HCT116 (cell line): ENCODE data around the gene CDK19. TPM values are rescaled to one million over a fixed set of nuclear protein-coding genes. Genes with fewer than 3 reads are reported as not detected.

ENCODE experiments used
- ATAC-seq: fragments of 200-7000 bp; cut with Tn5 transposase; 2 replicates; pipeline ENCODE4 v1.9.1; 2020; ENCODE audit warnings: mild to moderate bottlenecking, moderate library complexity
- BruUV-seq: library from RNA; stranded (reverse); fragments of 400-500 nt; replicated peaks from 2 replicates; lab custom pipeline; 2021; lab: Mats Ljungman, UMichigan
- CTCF ChIA-PET: fragments of 300-600 bp; sonication (Branson Sonifier 250); formaldehyde crosslinking; loops from one replicate; lab custom pipeline; 2021; ENCODE audit warnings: antibody characterized with exemption; lab: Charles Lee
- POLR2A ChIA-PET: fragments of 300-600, 350-600 bp; sonication (Branson Sonifier 250); formaldehyde crosslinking; loops from one replicate; lab custom pipeline; 2021; ENCODE audit warnings: antibody characterized with exemption; lab: Charles Lee
- RAD21 ChIA-PET, 2 experiments: fragments of 300-600 bp; sonication (Branson Sonifier 250); formaldehyde crosslinking; loops; one replicate each; lab custom pipeline; 2023; ENCODE audit warnings: low total read pairs in 2 of 2; ENCODE audit not compliant: uncharacterized antibody in 2 of 2, unreplicated experiment in 2 of 2, low non-redundant PET in 1 of 2; lab: Charles Lee
- DNase-seq: peaks from one replicate; pipeline ENCODE4 v3.0.0-alpha.2; 2010; ENCODE audit warnings: low read depth, low spot score
- H2AFZ ChIP-seq: fragments of 200-600 bp; shearing (Covaris generic), sonication (generic); 2 replicates; pipeline ENCODE4 v1.6.1; 2017; ENCODE audit warnings: low read depth, mixed run types, mixed read lengths, antibody characterized with exemption, low read length; ENCODE audit not compliant: poor library complexity, severe bottlenecking
- H3K27ac ChIP-seq: 2 replicates; pipeline ENCODE4 v1.5.1; 2012; ENCODE audit warnings: low read depth, low read length
- H3K27me3 ChIP-seq: fragments of 200-600 bp; sonication (generic); 2 replicates; pipeline ENCODE4 v1.6.1; 2016; ENCODE audit warnings: mixed run types, low read length, mixed read lengths; ENCODE audit not compliant: insufficient read depth
- H3K36me3 ChIP-seq, 2 experiments: fragments of 200-500 bp in 1 of 2; fragments of 200-600 bp in 1 of 2; sonication (Bioruptor generic) in 1 of 2; sonication (generic) in 1 of 2; 2 replicates each; pipeline versions ENCODE4 v1.5.1 to v1.6.1; 2014 to 2016; ENCODE audit warnings: low read length in 2 of 2, inconsistent platforms in 1 of 2, mixed read lengths in 1 of 2, mixed run types in 1 of 2; ENCODE audit not compliant: insufficient read depth in 2 of 2, control insufficient read depth in 1 of 2
- H3K4me1 ChIP-seq, 2 experiments: fragments of 200-600 bp in 1 of 2; sonication (generic) in 1 of 2; 2 replicates each; pipeline versions ENCODE4 v1.5.1 to v1.6.1; 2012 to 2017; ENCODE audit warnings: low read length in 2 of 2, inconsistent platforms in 1 of 2, mild to moderate bottlenecking in 1 of 2, mixed read lengths in 1 of 2, mixed run types in 1 of 2, moderate library complexity in 1 of 2; ENCODE audit not compliant: insufficient read depth in 2 of 2, control insufficient read depth in 1 of 2
- H3K4me2 ChIP-seq: fragments of 200-600 bp; sonication (generic); 2 replicates; pipeline ENCODE4 v1.6.1; 2017; ENCODE audit warnings: mixed run types, low read length, mixed read lengths
- H3K4me3 ChIP-seq, 2 experiments: fragments of 200-600 bp in 1 of 2; sonication (generic) in 1 of 2; replicated peaks in 1 of 2; 2 replicates each; pipeline ENCODE4 v1.5.1; 2011 to 2016; ENCODE audit warnings: low read length in 2 of 2, control low read depth in 1 of 2, low read depth in 1 of 2, mild to moderate bottlenecking in 1 of 2, mixed read lengths in 1 of 2, mixed run types in 1 of 2
- H3K79me2 ChIP-seq: fragments of 200-600 bp; sonication (generic); 2 replicates; pipeline ENCODE4 v1.6.1; 2017; ENCODE audit warnings: mild to moderate bottlenecking, mixed run types, low read length, moderate library complexity, mixed read lengths; ENCODE audit not compliant: insufficient read depth
- H3K9ac ChIP-seq: fragments of 200-600 bp; sonication (generic); 2 replicates; pipeline ENCODE4 v1.6.1; 2016; ENCODE audit warnings: low read length, mixed read lengths
- H3K9me2 ChIP-seq: fragments of 200-600 bp; sonication (generic), shearing (Covaris generic); 2 replicates; pipeline ENCODE4 v1.6.1; 2017; ENCODE audit warnings: mixed run types, mild to moderate bottlenecking, moderate library complexity; ENCODE audit not compliant: insufficient read depth
- H3K9me3 ChIP-seq, 2 experiments: fragments of 200-500 bp in 1 of 2; fragments of 200-600 bp in 1 of 2; sonication (Bioruptor generic) in 1 of 2; sonication (generic) in 1 of 2; 2 replicates each; pipeline ENCODE4 v1.6.1; 2014 to 2017; ENCODE audit warnings: low read length in 2 of 2, mixed read lengths in 2 of 2, inconsistent platforms in 1 of 2, low read depth in 1 of 2, mild to moderate bottlenecking in 1 of 2, mixed run types in 1 of 2, moderate library complexity in 1 of 2; ENCODE audit not compliant: control insufficient read depth in 1 of 2, insufficient read depth in 1 of 2
- H4K20me1 ChIP-seq: fragments of 200-600 bp; sonication (generic), shearing (Covaris generic); 2 replicates; pipeline ENCODE4 v1.6.1; 2017; ENCODE audit warnings: mixed run types, mild to moderate bottlenecking, moderate library complexity; ENCODE audit not compliant: insufficient read depth
- ATF3 ChIP-seq: IDR thresholded peaks from 2 replicates; pipeline ENCODE4 v1.6.1; 2012
- CBX3 ChIP-seq: IDR thresholded peaks from 2 replicates; pipeline ENCODE4 v1.6.1; 2012; ENCODE audit warnings: low read depth
- CEBPB ChIP-seq: IDR thresholded peaks from 2 replicates; pipeline ENCODE4 v1.6.1; 2012; ENCODE audit warnings: low read depth
- CTCF ChIP-seq, 3 experiments: fragments of 200-600 bp in 1 of 3; sonication (generic) in 1 of 3; IDR thresholded peaks in 2 of 3; conservative IDR thresholded peaks in 1 of 3; 2 replicates each; pipeline ENCODE4 v1.5.1; 2012 to 2017; ENCODE audit warnings: low read depth in 2 of 3, low read length in 2 of 3, antibody characterized with exemption in 1 of 3, borderline replicate concordance in 1 of 3, control low read depth in 1 of 3, mild to moderate bottlenecking in 1 of 3, mixed read lengths in 1 of 3, mixed run types in 1 of 3, moderate library complexity in 1 of 3; ENCODE audit not compliant: insufficient read depth in 1 of 3
- EZH2 ChIP-seq: fragments of 200-600 bp; sonication (generic); IDR thresholded peaks from 2 replicates; pipeline ENCODE4 v1.6.1; 2017; ENCODE audit warnings: antibody characterized with exemption, mixed run types
- EZH2phosphoT487 ChIP-seq: fragments of 200-600 bp; IDR thresholded peaks from 2 replicates; pipeline ENCODE4 v1.6.1; 2018; ENCODE audit warnings: antibody characterized with exemption, borderline replicate concordance
- FOSL1 ChIP-seq: IDR thresholded peaks from 2 replicates; pipeline ENCODE4 v1.6.1; 2012; ENCODE audit warnings: low read depth
- JUND ChIP-seq: IDR thresholded peaks from 2 replicates; pipeline ENCODE4 v1.6.1; 2012
- POLR2A ChIP-seq: IDR thresholded peaks from 2 replicates; pipeline ENCODE4 v1.7.0; 2011; ENCODE audit warnings: borderline replicate concordance; ENCODE audit not compliant: insufficient read depth, insufficient read length; ENCODE audit errors: extremely low read depth
- POLR2AphosphoS5 ChIP-seq: IDR thresholded peaks from 2 replicates; pipeline ENCODE4 v1.6.1; 2011; ENCODE audit warnings: mild to moderate bottlenecking, low read depth, low read length, moderate library complexity
- RAD21 ChIP-seq: IDR thresholded peaks from 2 replicates; pipeline ENCODE4 v1.6.1; 2012; ENCODE audit warnings: low read depth, mild to moderate bottlenecking
- SIN3A ChIP-seq: IDR thresholded peaks from 2 replicates; pipeline ENCODE4 v1.6.1; 2012; ENCODE audit warnings: low read depth
- SP1 ChIP-seq: IDR thresholded peaks from 2 replicates; pipeline ENCODE4 v1.6.1; 2012; ENCODE audit warnings: low read depth
- SRF ChIP-seq: IDR thresholded peaks from 2 replicates; pipeline ENCODE4 v1.6.1; 2012; ENCODE audit warnings: low read depth
- TCF7L2 ChIP-seq: IDR thresholded peaks from 2 replicates; pipeline ENCODE4 v1.7.0; 2011; ENCODE audit warnings: borderline replicate concordance, inconsistent platforms; ENCODE audit not compliant: insufficient read depth, insufficient read length; ENCODE audit errors: extremely low read depth
- YY1 ChIP-seq: IDR thresholded peaks from 2 replicates; pipeline ENCODE4 v1.6.1; 2011; ENCODE audit warnings: low read length, low read depth, moderate library complexity, mild to moderate bottlenecking; ENCODE audit not compliant: insufficient replicate concordance; ENCODE audit errors: extremely low read depth
- ZBTB33 ChIP-seq: IDR thresholded peaks from 2 replicates; pipeline ENCODE4 v1.6.1; 2011; ENCODE audit warnings: mild to moderate bottlenecking, low read length, moderate library complexity; ENCODE audit not compliant: insufficient replicate concordance; ENCODE audit errors: extremely low read depth
- ZFX ChIP-seq: fragments of 450-650 bp; IDR thresholded peaks from 2 replicates; pipeline ENCODE4 v1.6.1; 2017
- ZNF274 ChIP-seq: fragments of 200-500 bp; sonication (Bioruptor generic); IDR thresholded peaks from 2 replicates; pipeline ENCODE4 v1.6.1; 2014; ENCODE audit warnings: mild to moderate bottlenecking, low read depth, low read length, inconsistent platforms
- intact Hi-C: fragments of 100-400 bp; cut with micrococcal nuclease; formaldehyde crosslinking; loops from 2 replicates; pipeline ENCODE4 v1.10.0; 2022
- total RNA-seq: library from RNA; stranded (reverse); gene quantifications from one replicate; pipeline ENCODE4 v1.2.1, GENCODE V29; 2021; ENCODE audit not compliant: unreplicated experiment

CDK19 gene
- total RNA-seq, 1 experiment from 2014 or later: 20.0 TPM

GRCh38 chr6:110653381-110653780, 161.9 kb downstream of the CDK19 start:
- no peak overlapping the region for H2AFZ ChIP-seq
- POLR2A ChIA-PET: no interaction called here
- H3K27ac ChIP-seq: no peak overlapping the region
- no peaks in the 10 kb centered on the region for H3K9me2 ChIP-seq
- H3K9ac ChIP-seq: no peak overlapping the region
- TF ChIP-seq RAD21 (no peak), SP1 (no peak), YY1 (no peak), SIN3A (no peak), EZH2 (no peak), CEBPB (no peak), POLR2AphosphoS5 (no peak), ZBTB33 (no peak), CTCF (IDR thresholded peaks at IDR 0.05 in 2 of 3, conservative IDR thresholded peaks at IDR 0.05 in 1 of 3; ENCODE audit: borderline replicate concordance in 1 of 3, insufficient read depth in 1 of 3, low read depth in 2 of 3, low read length in 2 of 3) (no peak), ATF3 (no peak), JUND (no peak), ZNF274 (no peak), TCF7L2 (no peak), SRF (no peak), POLR2A (no peak), EZH2phosphoT487 (no peak), CBX3 (no peak), FOSL1 (no peak), ZFX (no peak)
- H3K4me2 ChIP-seq: no peak overlapping the region
- no peaks in the 10 kb centered on the region for H4K20me1 ChIP-seq
- H3K36me3 ChIP-seq: no peaks in the 10 kb centered on the region
- no peaks in the 10 kb centered on the region for H3K9me3 ChIP-seq
- H3K27me3 ChIP-seq: no peaks in the 10 kb centered on the region
- no peaks in the 10 kb centered on the region for H3K4me1 ChIP-seq
- ATAC-seq (no peak), DNase-seq (no peak)
- RAD21 ChIA-PET: no interaction called here
- no TSS peak for BruUV-seq
- no peaks in the 10 kb centered on the region for H3K79me2 ChIP-seq
- CTCF ChIA-PET: no interaction called here
- no peak overlapping the region for H3K4me3 ChIP-seq
- intact Hi-C loops: no loop called here
